ENCODE results near the gene TEX52. TPM values are rescaled to one million over a fixed set of nuclear protein-coding genes. Genes with fewer than 3 reads are reported as not detected.

TEX52 gene
- total RNA-seq: not detected in 2 replicates

DNA sequence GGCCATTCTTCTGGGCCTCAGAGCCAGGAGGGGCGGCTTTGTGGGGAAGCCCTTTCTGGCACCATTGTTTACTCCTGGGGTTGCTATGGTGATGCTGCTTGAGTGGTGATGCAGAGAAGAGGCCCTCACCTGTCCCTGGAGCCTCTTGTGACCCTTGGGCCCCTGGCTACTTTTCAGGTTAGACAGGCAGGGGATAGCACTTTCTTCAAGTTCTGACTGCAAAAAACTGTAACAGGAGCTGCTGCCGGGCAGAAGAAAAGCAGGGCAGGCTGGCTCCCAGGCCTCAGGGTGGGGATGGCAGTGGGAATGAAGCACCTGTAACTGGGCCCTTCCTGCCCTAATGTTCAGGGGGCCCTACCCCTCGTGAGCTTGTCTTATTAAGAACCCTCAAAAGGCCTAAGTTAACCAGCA is at the start of gene TEX52:
Gene TEX52, minus strand, starts transcription at position 19 of the 411 bp plus-strand sequence. Its CDS starts 13 bp downstream, at position 6.
- no peak for DNase-seq (ENCODE audit: extremely low read depth, low read depth, low spot score)

DNA sequence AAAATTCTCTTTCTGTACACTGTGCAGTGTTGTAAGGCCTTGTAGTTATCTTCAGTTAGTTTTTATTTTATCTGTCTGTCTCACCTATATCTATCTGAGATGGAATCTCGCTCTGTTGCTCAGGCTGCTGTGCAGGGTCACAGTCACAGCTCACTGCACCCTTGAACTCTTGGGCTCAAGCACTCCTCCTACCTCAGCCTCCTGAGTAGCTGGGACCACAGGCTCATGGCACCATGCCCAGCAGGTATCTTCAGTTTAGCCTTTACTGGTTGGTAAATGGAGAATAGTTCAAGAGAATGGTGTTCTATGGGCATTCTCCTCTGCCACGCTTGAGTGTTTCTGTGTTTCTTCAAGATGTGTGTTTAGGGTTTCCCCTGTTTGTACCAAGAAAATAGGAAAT is 47.4 kb upstream of the TEX52 start:
- no peak for DNase-seq (ENCODE audit: extremely low read depth, low read depth, low spot score)

DNA sequence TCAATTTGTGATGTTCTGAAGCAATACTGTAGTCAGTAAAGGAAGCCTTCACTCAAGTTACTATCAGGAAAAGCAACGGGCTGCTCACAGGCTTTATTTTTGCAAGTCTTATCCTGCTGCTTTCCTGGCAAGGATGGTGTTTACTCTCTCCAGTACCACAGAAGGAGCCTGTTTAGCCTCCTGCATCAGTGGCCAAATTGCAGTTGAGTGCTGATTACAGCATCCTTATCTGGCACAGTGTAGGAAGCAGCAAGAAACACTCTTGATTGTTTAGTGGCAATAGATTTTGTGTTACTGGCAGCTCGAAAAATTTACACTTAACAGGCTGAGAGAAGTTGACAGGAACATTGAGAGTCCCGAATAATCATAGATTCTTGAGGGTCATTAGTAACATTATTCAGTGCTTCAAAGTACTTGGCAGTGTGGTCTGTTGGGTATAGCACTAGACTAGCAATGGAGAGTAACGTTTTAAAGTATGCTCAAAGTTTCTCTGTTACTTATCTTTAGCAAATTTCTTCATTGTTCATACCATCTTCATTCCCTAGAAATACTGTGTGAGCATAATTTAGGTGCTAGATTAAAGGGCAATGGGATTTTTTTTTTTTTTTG is 45.5 kb upstream of the TEX52 start:
- no peak for DNase-seq (ENCODE audit: extremely low read depth, low read depth, low spot score)

DNA sequence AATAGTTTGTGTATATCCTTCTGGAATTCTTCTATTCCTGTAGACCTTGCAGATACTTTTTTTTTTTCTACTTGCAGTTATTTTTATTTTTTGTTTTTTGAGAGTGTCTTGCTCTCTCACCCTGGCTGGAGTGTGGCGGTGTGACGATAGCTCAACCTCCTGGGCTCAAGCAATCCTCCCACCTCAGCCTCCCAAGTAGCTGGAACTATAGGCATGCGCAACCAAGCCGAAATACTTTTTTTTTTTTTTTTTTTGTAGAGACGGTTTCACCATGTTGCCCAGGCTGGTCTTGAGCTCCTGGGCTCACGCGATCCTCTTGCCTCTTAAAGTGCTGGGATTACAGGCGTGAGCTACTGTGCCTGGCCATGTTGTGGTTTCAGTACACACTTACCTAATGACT is 43.8 kb upstream of the TEX52 start:
- no peak for DNase-seq (ENCODE audit: extremely low read depth, low read depth, low spot score)

DNA sequence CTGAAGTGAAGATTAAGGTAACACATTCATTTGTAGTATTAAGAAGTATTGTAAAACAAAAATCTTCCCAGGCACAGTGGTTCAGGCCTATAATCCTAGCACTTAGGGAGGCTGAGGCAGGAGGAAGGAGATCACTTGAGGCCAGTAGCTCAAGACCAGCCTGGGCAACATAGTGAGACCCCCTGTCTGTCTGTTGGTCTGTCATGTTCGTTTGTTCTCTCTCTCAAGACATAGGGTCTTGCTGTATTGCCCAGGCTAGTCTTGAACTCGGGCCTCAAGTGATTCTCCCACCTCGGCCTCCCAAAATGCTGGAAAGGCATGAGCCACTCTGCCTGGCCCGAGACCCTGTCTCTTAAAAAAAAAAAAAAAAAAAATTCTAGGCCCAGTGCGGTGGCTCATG is 40.6 kb upstream of the TEX52 start:
- DNase-seq (ENCODE audit: extremely low read depth, low read depth, low spot score): no peak

DNA sequence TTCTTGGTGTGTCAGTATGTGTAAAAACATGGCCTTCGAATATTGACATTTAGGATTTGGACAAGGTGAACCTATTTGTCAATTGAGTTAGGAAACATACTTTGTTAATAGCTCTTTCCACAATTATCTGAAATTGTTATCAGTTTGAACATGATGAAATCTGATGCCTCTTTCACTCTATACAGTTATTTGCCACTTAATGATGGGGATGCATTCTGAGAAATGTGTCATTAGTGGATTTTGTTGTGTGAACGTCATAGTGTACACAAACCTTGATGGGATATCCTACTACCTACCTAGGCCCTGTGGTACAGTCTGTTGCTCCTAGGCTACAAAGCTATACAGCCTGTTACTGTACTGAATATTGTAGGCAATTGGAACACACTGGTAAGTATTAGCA is 38.7 kb upstream of the TEX52 start:
- DNase-seq (ENCODE audit: extremely low read depth, low read depth, low spot score): no peak

DNA sequence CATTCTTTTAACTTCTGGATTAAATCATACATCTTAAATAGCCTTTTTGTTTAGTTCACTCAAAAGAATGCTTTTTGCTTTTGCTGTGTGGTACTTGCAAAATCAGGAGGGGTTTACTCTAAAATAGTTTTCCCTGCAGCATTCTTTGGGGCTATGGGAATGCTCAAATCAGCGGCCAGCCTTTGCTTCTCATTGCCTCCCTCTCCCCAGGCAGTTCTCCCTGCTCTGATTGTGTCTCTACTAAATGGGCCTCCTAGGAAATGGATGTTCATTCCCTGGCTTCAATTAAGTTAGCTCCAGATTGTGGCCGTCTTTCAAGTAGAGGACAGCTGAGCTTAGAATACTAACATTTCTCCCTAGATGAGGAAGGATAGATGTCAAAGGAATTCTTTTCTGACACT is 38.2 kb upstream of the TEX52 start:
- no peak for DNase-seq (ENCODE audit: extremely low read depth, low read depth, low spot score)

DNA sequence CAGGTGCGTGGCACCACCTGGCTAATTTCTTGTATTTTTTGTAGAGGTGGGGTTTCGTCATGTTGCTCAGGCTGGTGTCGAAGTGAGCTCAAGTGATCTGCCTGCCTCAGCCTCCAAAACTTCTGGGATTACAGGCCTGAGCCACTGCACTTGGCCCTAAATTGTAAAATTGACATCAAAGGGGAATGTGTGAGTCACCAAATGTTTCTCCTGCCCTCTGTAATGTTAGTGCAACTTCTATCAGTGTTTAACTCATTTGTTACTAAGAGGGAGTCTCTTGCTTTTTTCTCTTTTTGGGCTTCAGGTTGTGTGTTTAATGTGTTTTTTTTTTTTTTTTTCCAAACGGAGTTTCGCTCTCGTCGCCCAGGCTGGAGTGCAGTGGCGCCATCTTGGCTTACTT is 36.2 kb upstream of the TEX52 start:
- no peak for DNase-seq (ENCODE audit: extremely low read depth, low read depth, low spot score)

DNA sequence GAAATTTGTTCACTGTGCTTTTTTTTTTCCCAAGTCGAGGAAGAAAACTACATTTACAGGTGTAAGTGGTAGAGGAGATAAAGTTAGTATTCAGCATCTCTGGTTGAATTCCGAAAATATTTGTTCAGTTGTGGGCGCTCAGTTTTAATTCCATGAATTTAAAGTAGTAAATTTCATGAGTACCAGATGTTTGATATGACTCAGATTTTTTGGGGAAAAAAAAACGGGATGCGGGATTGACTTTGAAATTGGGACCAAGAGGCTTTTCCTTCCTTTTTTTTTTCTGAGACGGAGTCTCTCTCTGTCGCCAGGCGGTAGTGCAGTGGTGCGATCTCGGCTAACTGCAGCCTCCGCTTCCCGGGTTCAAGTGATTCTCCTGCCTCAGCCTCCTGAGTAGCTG is 35.4 kb upstream of the TEX52 start:
- no peak for DNase-seq (ENCODE audit: extremely low read depth, low read depth, low spot score)

DNA sequence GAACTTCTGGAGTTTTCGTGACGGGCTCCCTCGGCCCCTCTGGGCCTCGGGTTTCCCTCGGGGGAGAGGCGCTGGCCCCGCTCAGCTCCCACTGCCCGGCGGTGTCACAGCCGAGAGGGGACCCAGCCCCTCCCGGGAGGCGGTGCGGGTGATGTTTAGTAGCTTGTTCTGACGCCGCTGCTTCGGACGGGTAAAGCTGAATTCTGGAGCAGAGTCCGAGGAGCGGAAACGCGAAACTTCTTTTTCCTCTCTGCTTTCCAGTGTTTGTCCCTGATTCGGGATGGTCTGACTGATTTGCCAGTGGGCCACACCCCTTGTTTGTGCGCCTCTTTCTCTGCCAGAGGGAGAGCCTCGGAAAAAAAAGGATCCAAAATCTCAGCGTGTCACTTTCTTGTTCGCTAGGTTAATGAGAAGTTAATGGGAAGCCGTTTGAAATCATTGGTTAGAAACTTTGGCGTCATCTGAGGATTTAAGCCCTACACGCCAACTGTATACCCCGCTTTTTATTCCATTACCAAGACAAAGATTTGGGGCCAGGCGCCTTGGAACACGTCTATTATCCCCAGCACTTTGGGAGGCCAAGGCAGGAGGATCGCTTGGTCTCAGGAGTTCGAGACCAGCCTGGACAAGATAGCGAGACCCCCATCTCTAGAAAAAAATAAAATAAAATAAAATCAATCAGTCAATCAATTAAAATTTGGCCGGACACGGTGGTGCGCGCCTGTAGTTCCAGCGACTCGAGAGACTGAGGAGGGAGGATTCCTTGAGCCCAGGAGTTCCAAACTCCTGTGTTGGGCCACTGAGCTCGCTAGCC is 34.6 kb upstream of the TEX52 start:
- DNase-seq (ENCODE audit: extremely low read depth, low read depth, low spot score): no peak

DNA sequence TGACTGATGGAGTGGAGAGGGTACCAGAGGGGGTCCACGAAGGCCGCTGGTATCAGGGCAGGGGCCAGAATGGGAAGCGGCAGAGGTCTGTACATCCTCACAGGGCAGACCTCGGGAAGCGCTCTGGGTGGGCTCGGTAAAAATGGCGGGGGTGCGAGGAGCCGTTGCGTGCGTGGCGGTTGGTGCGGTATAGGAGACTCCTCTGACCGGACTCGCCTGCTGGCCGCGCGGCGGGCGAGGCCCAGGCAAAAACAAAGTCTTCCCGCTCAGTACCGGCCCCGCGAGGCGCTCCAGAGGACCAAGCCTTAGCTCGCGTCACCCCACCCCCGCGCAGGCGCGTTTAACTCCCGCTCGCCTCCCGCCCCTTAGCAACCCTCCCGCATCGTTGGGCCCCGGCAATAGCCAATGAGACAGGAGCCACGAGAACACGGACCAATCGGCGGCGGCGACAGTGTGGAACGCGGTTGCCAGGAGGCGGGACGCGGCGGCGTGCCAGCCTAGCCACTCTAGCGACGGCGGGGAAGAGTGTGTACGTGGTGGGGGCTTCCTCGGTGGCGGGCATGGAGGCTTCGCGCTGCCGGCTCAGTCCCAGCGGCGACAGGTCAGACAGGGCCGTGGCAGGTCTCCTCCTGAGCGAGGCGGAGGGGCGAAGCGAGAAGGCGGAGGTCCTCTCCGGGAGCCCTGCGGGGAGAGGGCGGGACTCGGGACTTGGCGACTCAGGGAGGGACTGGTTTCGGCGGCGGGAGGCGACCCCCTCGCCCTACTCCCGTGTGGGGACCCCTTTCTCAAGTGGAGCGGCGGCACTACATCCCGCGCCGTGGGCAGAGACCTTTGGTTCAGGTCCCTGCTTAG is 33.8 kb upstream of the TEX52 start, which contains the start of gene TULP3:
Gene TULP3, plus strand, starts transcription at position 504 of the 852 bp plus-strand sequence. Its CDS starts 57 bp downstream, at position 561.
- no peak for DNase-seq (ENCODE audit: extremely low read depth, low read depth, low spot score)

DNA sequence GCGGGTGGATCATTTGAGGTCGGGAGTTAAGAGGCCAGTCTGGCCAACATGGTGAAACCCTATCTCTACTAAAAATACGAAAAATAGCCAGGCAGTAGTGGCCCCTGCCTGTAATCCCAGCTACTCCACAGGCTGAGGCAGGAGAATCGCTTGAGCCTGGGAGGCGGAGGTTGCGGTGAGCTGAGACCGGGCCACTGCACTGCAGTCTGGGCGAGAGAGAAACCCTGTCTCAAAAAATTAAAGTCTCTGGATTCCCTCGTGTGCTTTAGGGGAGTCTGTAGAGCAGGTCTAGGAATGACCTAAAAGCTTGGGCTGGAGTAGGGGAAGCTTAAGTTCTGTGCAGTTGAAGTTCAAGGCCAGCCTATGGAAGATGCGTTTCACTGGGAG is 33.2 kb upstream of the TEX52 start:
- no peak for DNase-seq (ENCODE audit: extremely low read depth, low read depth, low spot score)

DNA sequence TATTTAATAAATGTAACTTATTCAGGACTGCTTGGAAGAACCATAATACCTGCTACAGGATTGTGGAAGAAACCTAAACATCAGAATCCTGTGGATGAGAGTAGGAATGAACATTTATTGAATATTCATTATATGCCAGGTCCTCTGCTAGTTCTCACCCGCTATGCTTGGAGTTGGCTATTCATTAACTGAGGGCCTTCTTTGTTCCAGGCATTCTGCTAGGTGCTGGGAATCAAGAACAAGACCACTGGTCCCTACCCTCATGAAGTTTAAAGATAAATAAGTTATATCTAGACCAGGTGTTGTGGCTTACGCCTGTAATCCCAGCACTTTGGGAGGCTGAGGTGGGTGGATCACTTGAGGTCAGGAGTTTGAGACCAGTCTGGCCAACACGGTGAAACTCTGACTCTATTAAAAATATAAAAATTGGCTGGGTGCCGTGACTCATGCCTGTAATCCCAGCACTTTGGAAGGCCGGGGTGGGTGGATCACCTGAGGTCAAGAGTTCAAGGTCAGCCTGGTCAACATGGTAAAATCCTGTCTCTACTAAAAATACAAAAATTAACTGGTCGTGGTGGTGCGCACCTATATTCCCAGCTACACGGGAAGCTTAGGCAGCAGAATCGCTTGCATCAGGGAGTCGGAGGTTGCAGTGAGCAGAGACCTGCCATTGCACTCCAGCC is 30.1 kb upstream of the TEX52 start:
- no peak for DNase-seq (ENCODE audit: extremely low read depth, low read depth, low spot score)

DNA sequence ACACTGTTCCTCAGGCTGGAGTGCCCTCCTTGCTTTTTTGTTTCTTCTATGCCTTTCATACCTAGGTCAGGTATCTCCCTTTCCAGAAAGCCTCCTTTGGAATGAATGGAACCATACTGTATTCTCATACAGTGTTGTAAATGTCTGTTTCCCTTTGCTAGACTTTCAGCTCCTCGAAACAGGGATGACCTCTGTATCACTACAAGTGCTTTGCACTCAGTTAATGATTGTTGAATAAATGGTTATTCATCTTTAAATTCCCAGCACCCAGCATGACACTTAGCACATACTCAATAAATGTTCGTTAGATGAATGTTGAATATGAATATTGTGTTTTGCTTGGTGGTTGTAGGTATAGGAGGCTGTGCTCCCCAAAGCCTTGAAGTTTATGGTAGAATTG is 28.0 kb upstream of the TEX52 start:
- no peak for DNase-seq (ENCODE audit: extremely low read depth, low read depth, low spot score)

DNA sequence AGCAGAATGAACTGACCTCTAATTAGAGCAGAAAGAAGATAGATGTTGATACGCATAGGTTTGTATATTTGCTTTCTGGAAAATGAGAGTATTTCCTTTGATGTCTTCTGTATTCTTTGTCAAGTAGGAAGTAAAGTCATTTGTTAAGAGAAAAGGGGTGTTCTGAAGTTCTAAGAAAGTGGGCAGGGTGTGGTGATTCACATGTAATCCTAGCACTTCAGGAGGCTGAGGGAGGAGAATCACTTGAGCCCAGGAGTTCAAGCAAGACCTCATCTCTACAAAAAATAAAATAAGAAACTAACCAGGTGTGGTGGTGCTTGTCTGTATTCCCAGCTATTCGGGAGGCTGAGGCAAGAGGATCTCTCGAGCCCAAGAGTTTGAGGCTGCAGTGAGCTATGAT is 23.0 kb upstream of the TEX52 start:
- no peak for DNase-seq (ENCODE audit: extremely low read depth, low read depth, low spot score)

DNA sequence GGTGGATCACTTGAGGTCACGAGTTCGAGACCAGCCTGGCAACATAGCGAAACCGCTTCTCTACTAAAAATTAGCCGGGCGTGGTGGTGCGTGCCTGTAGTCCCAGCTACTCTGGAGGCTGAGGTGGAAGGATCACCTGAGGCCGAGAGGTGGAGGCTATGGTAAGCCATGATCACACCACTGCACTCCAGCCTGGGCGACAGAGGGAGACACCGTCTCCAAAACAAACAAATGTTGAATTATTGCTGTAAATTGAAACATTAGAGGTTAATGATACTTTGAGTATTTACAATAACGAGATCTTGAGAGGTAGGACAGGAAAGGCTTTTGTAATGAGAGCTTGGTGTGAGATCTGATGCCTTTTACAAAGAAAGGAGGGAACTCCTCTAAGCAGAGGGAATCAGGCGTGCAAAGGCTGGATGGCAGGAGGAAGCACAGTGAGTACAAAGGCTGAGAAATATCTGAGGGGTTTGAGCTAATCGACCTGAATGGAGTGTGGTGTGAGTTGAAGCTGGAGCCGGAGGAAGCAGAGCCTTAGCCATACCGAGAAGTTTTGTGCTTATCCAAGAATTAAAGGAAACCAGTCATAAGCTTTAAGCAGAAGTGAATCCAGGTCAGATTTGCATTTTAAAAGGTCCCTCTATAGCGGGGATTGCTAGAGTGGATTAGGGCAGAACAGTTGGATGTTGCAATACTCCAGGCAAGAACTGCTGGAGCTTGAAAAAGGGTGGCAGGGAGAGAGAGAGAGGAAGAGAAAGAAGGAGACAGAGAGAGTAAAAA is 21.3 kb upstream of the TEX52 start:
- no peak for DNase-seq (ENCODE audit: extremely low read depth, low read depth, low spot score)

DNA sequence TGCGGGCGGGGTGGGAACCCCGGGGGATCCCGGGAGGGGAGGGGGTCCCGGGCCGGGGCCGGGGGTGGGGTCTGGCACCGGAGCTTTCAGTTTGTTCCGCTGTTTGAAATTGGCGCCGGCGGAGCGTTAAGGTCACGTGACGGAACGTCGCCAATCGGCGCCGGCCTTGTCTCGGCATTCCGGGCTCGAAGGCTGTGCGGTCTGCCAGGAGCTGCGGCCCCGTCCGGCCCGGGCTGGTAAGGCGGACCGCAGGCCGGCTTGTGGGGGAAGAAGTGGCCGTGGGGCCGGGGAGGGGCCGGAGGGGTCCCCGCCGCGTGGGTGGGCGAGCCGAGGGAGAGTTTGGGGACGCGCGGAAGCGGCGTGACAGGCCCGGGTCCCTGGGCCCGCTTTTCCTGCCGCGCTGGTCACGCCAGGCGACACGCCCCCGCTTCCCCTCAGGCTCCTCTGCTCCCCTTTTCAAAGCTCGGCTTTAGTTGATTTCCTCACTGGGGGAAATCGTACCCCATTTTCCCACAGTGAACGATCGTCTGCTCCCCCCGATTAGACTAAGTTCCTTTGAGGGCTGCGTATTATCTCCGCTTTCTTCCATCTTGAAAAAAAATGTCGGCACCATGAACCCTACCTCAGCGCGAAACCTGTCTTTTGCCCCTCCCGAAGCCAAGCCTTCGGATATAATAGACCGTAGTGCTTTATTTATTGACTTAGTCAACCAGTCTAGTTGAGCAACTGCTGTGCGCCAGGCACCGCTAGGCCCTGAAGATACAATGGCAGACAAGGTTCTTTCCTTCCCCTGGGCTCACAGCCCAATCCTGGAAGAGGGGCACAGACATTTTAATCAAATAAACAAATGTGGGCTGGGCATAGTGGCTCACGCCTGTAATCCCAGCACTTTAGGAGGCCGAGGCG is 20.5 kb upstream of the TEX52 start, which contains the start of the genes FOXM1 and RHNO1:
Gene FOXM1, minus strand, starts transcription at position 128 of the 906 bp plus-strand sequence. CDS start 2,696 bp downstream, outside the sequence.
Gene RHNO1, plus strand, starts transcription at position 177 of the 906 bp plus-strand sequence. CDS start 8,144 bp downstream, outside the sequence.
- DNase-seq (ENCODE audit: extremely low read depth, low read depth, low spot score): no peak

DNA sequence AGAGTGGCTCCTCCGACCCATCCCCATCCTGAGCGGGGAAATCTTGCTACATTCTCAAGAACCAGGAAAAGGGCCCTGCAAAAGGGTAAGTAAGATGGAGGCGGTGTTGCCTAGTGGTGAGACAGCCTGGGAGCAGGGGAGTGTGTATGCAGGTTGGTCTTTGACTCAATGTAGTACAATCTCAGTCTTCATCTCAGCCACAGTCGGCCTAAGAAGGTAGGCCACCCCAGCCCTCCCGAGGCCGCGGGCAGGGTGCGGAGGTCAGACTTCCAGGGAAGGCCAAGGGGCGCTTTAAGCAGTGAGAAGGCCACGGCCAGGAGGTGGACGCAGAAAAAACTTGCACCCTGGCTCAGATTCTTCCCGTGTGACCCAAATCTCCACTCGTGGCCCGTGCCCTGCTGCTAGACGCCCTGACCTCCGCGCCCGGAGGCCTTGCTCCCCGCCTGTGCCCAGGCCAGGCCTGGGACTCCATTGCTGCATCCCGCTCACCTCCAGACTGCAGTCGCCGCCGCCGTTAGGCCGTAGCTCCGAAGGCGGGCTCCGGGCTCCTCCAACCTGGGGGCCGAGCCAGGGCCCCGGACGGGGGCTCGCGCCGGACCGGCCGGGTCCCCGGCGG is 19.7 kb upstream of the TEX52 start:
- no peak for DNase-seq (ENCODE audit: extremely low read depth, low read depth, low spot score)

Measured in glomerular endothelial cell (primary cell).